HepG2 (cell line): ENCODE data around the gene YBX2. TPM values are rescaled to one million over a fixed set of nuclear protein-coding genes. Genes with fewer than 3 reads are reported as not detected.
A peak's percentile ranks its signal among the peaks of the same experiment; 100 is the strongest.

Source experiments
- ATF2 ChIP-seq: sonication (generic); formaldehyde crosslinking; IDR thresholded peaks from 2 replicates; pipeline ENCODE4 v1.4.0; 2020; ENCODE audit warnings: missing genetic modification reagents
- FOXP1 ChIP-seq, 2 experiments: fragments of 450-650 bp in 1 of 2; IDR thresholded peaks; 2 replicates each; pipeline ENCODE4 v1.6.1; 2017 to 2018; ENCODE audit warnings: antibody characterized with exemption in 1 of 2
- FUBP1 ChIP-seq: sonication (generic); formaldehyde crosslinking; IDR thresholded peaks from 2 replicates; pipeline ENCODE4 v1.5.1; 2020; ENCODE audit warnings: missing genetic modification reagents, mild to moderate bottlenecking, borderline replicate concordance
- HNF4G ChIP-seq, 2 experiments: sonication (generic) in 1 of 2; formaldehyde crosslinking in 1 of 2; IDR thresholded peaks; 2 replicates each; pipeline versions ENCODE4 v1.4.0 to v1.6.1; 2011 to 2020; ENCODE audit warnings: borderline replicate concordance in 2 of 2, low read depth in 2 of 2, mild to moderate bottlenecking in 2 of 2, low read length in 1 of 2, missing genetic modification reagents in 1 of 2, moderate library complexity in 1 of 2
- HNRNPL ChIP-seq: fragments of 200-400 bp; formaldehyde crosslinking; IDR thresholded peaks from 2 replicates; pipeline ENCODE4 v1.6.1; 2017; ENCODE audit warnings: mild to moderate bottlenecking, low read depth, low read length
- KLF11 ChIP-seq: IDR thresholded peaks from 2 replicates; pipeline ENCODE4 v1.6.1; 2016; ENCODE audit warnings: missing compliant biosample characterization
- MAZ ChIP-seq, 2 experiments: sonication (generic) in 1 of 2; formaldehyde crosslinking in 1 of 2; IDR thresholded peaks; 2 replicates each; pipeline versions ENCODE4 v1.5.0 to v1.6.1; 2012 to 2020; ENCODE audit warnings: low read depth in 2 of 2, mild to moderate bottlenecking in 2 of 2, borderline replicate concordance in 1 of 2, improper control_type of control experiment in 1 of 2, low read length in 1 of 2, missing genetic modification reagents in 1 of 2, moderate library complexity in 1 of 2
- NFYC ChIP-seq: IDR thresholded peaks from 2 replicates; pipeline ENCODE4 v1.6.1; 2016; ENCODE audit warnings: missing genetic modification reagents, missing compliant biosample characterization
- PTBP1 ChIP-seq: fragments of 200-400 bp; formaldehyde crosslinking; IDR thresholded peaks from 2 replicates; pipeline ENCODE4 v1.6.1; 2018; ENCODE audit warnings: low read length, low read depth; ENCODE audit not compliant: poor library complexity, severe bottlenecking
- RBM39 ChIP-seq: fragments of 200-400 bp; formaldehyde crosslinking; IDR thresholded peaks from one replicate; pipeline ENCODE4 v1.6.1; 2018; ENCODE audit warnings: antibody characterized with exemption, mild to moderate bottlenecking, low read depth, low read length; ENCODE audit not compliant: poor library complexity, severe bottlenecking
- ZBTB7A ChIP-seq: sonication (generic); formaldehyde crosslinking; IDR thresholded peaks from 2 replicates; pipeline ENCODE4 v1.8.0; 2022; ENCODE audit warnings: mild to moderate bottlenecking, missing genetic modification reagents
- ZFP91 ChIP-seq: sonication (generic); formaldehyde crosslinking; IDR thresholded peaks from 2 replicates; pipeline ENCODE4 v1.9.0; 2022; ENCODE audit warnings: missing genetic modification reagents, mild to moderate bottlenecking, borderline replicate concordance
- ZNF18 ChIP-seq: sonication (generic); formaldehyde crosslinking; IDR thresholded peaks from 2 replicates; pipeline ENCODE4 v1.8.0; 2022; ENCODE audit warnings: mild to moderate bottlenecking, missing genetic modification reagents; ENCODE audit not compliant: insufficient replicate concordance
- ZNF607 ChIP-seq: sonication (generic); formaldehyde crosslinking; IDR thresholded peaks from 2 replicates; pipeline ENCODE4 v1.5.1; 2020; ENCODE audit warnings: missing genetic modification reagents, mild to moderate bottlenecking, borderline replicate concordance
- ZNF704 ChIP-seq: sonication (generic); formaldehyde crosslinking; IDR thresholded peaks from 2 replicates; pipeline ENCODE4 v1.8.1; 2023; ENCODE audit warnings: mild to moderate bottlenecking, inconsistent platforms, moderate library complexity, missing genetic modification reagents, borderline replicate concordance
- ZNF740 ChIP-seq: sonication (generic); formaldehyde crosslinking; IDR thresholded peaks from 2 replicates; pipeline ENCODE4 v1.4.0; 2020; ENCODE audit warnings: missing genetic modification reagents
- ZNF766 ChIP-seq: sonication (generic); formaldehyde crosslinking; IDR thresholded peaks from 2 replicates; pipeline ENCODE4 v1.5.0; 2020; ENCODE audit warnings: missing genetic modification reagents, borderline replicate concordance
- polyA plus RNA-seq, 8 experiments: library from polyadenylated mRNA; depleted of rRNA in 3 of 8; stranded (reverse) in 7 of 8; unstranded in 1 of 8; fragments of >200 nt; fragmentation: Illumina TruSeq in 4 of 8; extraction: Trizol in 4 of 8; gene quantifications; 2 replicates each; pipeline versions ENCODE4 v1.2.1 to v1.2.3, GENCODE V29; 2011 to 2016; ENCODE audit warnings: low read depth in 4 of 8, missing spikeins in 1 of 8, mixed read lengths in 1 of 8; ENCODE audit not compliant: insufficient read depth in 1 of 8
- total RNA-seq, 5 experiments: library from RNA; depleted of rRNA; stranded (reverse); fragments of >200 nt; fragmentation: Illumina TruSeq; extraction: Trizol; gene quantifications; 2 replicates each; pipeline ENCODE4 v1.2.3, GENCODE V29; 2016; ENCODE audit warnings: low read depth in 1 of 5

YBX2 gene
- total and polyA plus RNA-seq, 2 of the 13 experiments (the other 11 are each of a cell fraction or from before 2014, with no cell fraction given), result 0.12 to 0.22 TPM

- TF ChIP-seq PTBP1, result no peak
- TF ChIP-seq KLF11 (CRISPR knock-in tag), result no peak
- TF ChIP-seq HNF4G (IDR thresholded peaks at IDR 0.05; ENCODE audit: borderline replicate concordance, low read depth, low read length), result no peak
- no peak for TF ChIP-seq HNF4G (CRISPR knock-in tag; IDR thresholded peaks at IDR 0.05; ENCODE audit: borderline replicate concordance, low read depth)
- TF ChIP-seq NFYC (CRISPR knock-in tag), result no peak
- TF ChIP-seq FUBP1, result no peak
- peak; percentile 98 for TF ChIP-seq ZNF740
- peak; percentile 13 for TF ChIP-seq ZNF18
- TF ChIP-seq RBM39, result no peak
- peak; percentile 76; the same call in 1 of the 2 replicates for TF ChIP-seq ZFP91 (CRISPR knock-in tag)
- no peak for TF ChIP-seq FOXP1 (IDR thresholded peaks at IDR 0.05)
- no peak for TF ChIP-seq FOXP1 (CRISPR knock-in tag; IDR thresholded peaks at IDR 0.05)
- TF ChIP-seq HNRNPL, result no peak
- no peak for TF ChIP-seq ZNF766
- 0 out of 2 replicates have a peak, but pooled peaks have one; percentile 49 for TF ChIP-seq MAZ (IDR thresholded peaks at IDR 0.05; ENCODE audit: borderline replicate concordance, low read depth, low read length)
- peak; percentile 72; the same call in 1 of the 2 replicates for TF ChIP-seq MAZ (CRISPR knock-in tag; IDR thresholded peaks at IDR 0.05; ENCODE audit: low read depth)
- TF ChIP-seq ATF2 (CRISPR knock-in tag), result no peak; the same call in 1 of the 2 replicates
- no peak for TF ChIP-seq ZBTB7A (CRISPR knock-in tag)
- TF ChIP-seq ZNF607 (CRISPR knock-in tag), result no peak
- no peak for TF ChIP-seq ZNF704 (CRISPR knock-in tag)
Measured at GRCh38 chr17:7241783-7242716, 52.4 kb downstream of the YBX2 start, which contains the start of gene GABARAP (continued).
